CD4-positive, alpha-beta memory T cell (primary cell): Measurements from ENCODE around the gene RTN4R. TPM values are rescaled to one million over a fixed set of nuclear protein-coding genes. Genes with fewer than 3 reads are reported as not detected.
A peak's percentile ranks its signal among the peaks of the same experiment; 100 is the strongest.

Source experiments
- CTCF ChIA-PET: fragments of 350-600 bp; sonication (Branson Sonifier 250); formaldehyde crosslinking; loops from one replicate; lab custom pipeline; 2021; ENCODE audit warnings: inconsistent platforms; ENCODE audit not compliant: partially characterized antibody; lab: Charles Lee
- POLR2A ChIA-PET: fragments of 350-600 bp; sonication (Branson Sonifier 250); formaldehyde crosslinking; loops from one replicate; lab custom pipeline; 2021; ENCODE audit not compliant: partially characterized antibody; lab: Charles Lee
- DNase-seq, 5 donors: peaks; one replicate each; pipeline versions ENCODE4 v3.0.0 to v3.0.0-alpha.2; 2020 to 2022; ENCODE audit warnings: mixed read lengths in 1 of 5
- H3K27ac ChIP-seq: one replicate; pipeline ENCODE4 v1.7.0; 2013; ENCODE audit warnings: low read depth, low read length
- H3K27me3 ChIP-seq: 2 replicates; pipeline ENCODE4 v1.7.0; 2013; ENCODE audit warnings: mild to moderate bottlenecking, low read length, moderate library complexity; ENCODE audit not compliant: insufficient read depth
- H3K36me3 ChIP-seq: 2 replicates; pipeline ENCODE4 v1.7.0; 2013; ENCODE audit warnings: mild to moderate bottlenecking, low read length, moderate library complexity; ENCODE audit not compliant: insufficient read depth
- H3K4me1 ChIP-seq: 2 replicates; pipeline ENCODE4 v1.7.0; 2013; ENCODE audit warnings: mild to moderate bottlenecking, low read length, moderate library complexity; ENCODE audit not compliant: insufficient read depth
- H3K4me3 ChIP-seq, 2 donors: one replicate each; pipeline ENCODE4 v1.7.0; 2013; ENCODE audit warnings: low read length in 2 of 2, mild to moderate bottlenecking in 1 of 2
- H3K9me3 ChIP-seq, 2 donors: one replicate each; pipeline ENCODE4 v1.7.0; 2013; ENCODE audit warnings: low read length in 2 of 2, control low read depth in 1 of 2; ENCODE audit not compliant: control insufficient read depth in 1 of 2
- H3K27ac Mint-ChIP-seq, 7 donors: one replicate each; pipeline ENCODE4 v1.8.0; 2020 to 2021; ENCODE audit warnings: mixed read lengths in 7 of 7, mild to moderate bottlenecking in 6 of 7, inconsistent platforms in 3 of 7, moderate library complexity in 3 of 7
- H3K27me3 Mint-ChIP-seq, 2 donors: one replicate each; pipeline ENCODE4 v1.8.0; 2020 to 2021; ENCODE audit warnings: mixed read lengths in 2 of 2
- H3K36me3 Mint-ChIP-seq, 2 donors: one replicate each; pipeline ENCODE4 v1.8.0; 2020 to 2021; ENCODE audit warnings: mixed read lengths in 2 of 2, inconsistent platforms in 1 of 2, mild to moderate bottlenecking in 1 of 2
- H3K4me1 Mint-ChIP-seq, 4 donors: one replicate each; pipeline ENCODE4 v1.8.0; 2020 to 2021; ENCODE audit warnings: mixed read lengths in 4 of 4, mild to moderate bottlenecking in 1 of 4
- H3K4me3 Mint-ChIP-seq, 8 donors: one replicate each; pipeline ENCODE4 v1.8.0; 2020 to 2021; ENCODE audit warnings: mixed read lengths in 8 of 8, mild to moderate bottlenecking in 7 of 8, moderate library complexity in 6 of 8, inconsistent platforms in 3 of 8
- H3K9me3 Mint-ChIP-seq, 8 donors: one replicate each; pipeline ENCODE4 v1.8.0; 2020 to 2021; ENCODE audit warnings: mixed read lengths in 8 of 8, mild to moderate bottlenecking in 5 of 8, inconsistent platforms in 3 of 8, moderate library complexity in 1 of 8
- intact Hi-C: fragments of 100-400 bp; cut with micrococcal nuclease; formaldehyde crosslinking; loops from one replicate; pipeline ENCODE4 v1.15.1; 2023
- polyA plus RNA-seq, 2 donors: library from polyadenylated mRNA; unstranded; fragments of 300-500 nt; fragmentation: Illumina TruSeq; gene quantifications; one replicate each; pipeline ENCODE4 v1.2.3, GENCODE V29; 2021
- total RNA-seq, 2 experiments: library from RNA; stranded (reverse); gene quantifications; one replicate each; pipeline ENCODE4 v1.2.3, GENCODE V29; 2021

RTN4R gene
- total and polyA plus RNA-seq, 4 experiments from 2014 or later: 1.7 to 6.3 (median 2.4) TPM

- no peak overlapping the region for H3K4me3 ChIP-seq
- H3K4me1 ChIP-seq: no peaks in the 10 kb centered on the region
- POLR2A ChIA-PET: interaction anchor here (1.9 kb wide), 1 partner anchor 15 kb away, joined by 5 read pairs; no protein-coding TSS in a partner anchor
- H3K9me3 ChIP-seq: no peaks in the 10 kb centered on the region
- H3K36me3 ChIP-seq: no peaks in the 10 kb centered on the region
- H3K27me3 ChIP-seq: no peaks in the 10 kb centered on the region
- peaks cover 0 to 2% (median 0%) of the 10 kb centered on the region in 4 donors for H3K4me1 Mint-ChIP-seq
- no peak for DNase-seq
- H3K9me3 Mint-ChIP-seq: no peaks in the 10 kb centered on the region
- intact Hi-C loops: no loop called here
- CTCF ChIA-PET: no interaction called here
- no peak overlapping the region for H3K4me3 Mint-ChIP-seq
- no peak overlapping the region for H3K27ac ChIP-seq
- no peaks in the 10 kb centered on the region for H3K36me3 Mint-ChIP-seq
- no peaks in the 10 kb centered on the region for H3K27me3 Mint-ChIP-seq
- peak overlapping the region in 1 of 7 donors; percentile 29 for H3K27ac Mint-ChIP-seq
Observed at GRCh38 chr22:20228939-20229272, 39.2 kb downstream of the RTN4R start.

GRCh38 chr22:20228055-20228938 lies 39.8 kb downstream of the RTN4R start:
- H3K27ac ChIP-seq: no peak overlapping the region
- DNase-seq: no peak
- no peaks in the 10 kb centered on the region for H3K27me3 ChIP-seq
- Mint-ChIP-seq H3K9me3 (no peaks in the 10 kb centered on the region), H3K36me3 (no peaks in the 10 kb centered on the region), H3K27ac (peak overlapping the region in 1 of 7 donors; percentile 29), H3K4me1 (peaks cover 0 to 2% (median 0%) of the 10 kb centered on the region in 4 donors), H3K27me3 (no peaks in the 10 kb centered on the region), H3K4me3 (no peak overlapping the region)
- H3K4me3 ChIP-seq: no peak overlapping the region
- CTCF ChIA-PET: no interaction called here
- no peaks in the 10 kb centered on the region for H3K9me3 ChIP-seq
- POLR2A ChIA-PET: interaction anchor here (1.9 kb wide), 1 partner anchor 16 kb away, joined by 5 read pairs; no protein-coding TSS in a partner anchor
- intact Hi-C loops: no loop called here
- no peaks in the 10 kb centered on the region for H3K36me3 ChIP-seq
- H3K4me1 ChIP-seq: no peaks in the 10 kb centered on the region

GRCh38 chr22:20227363-20227762 lies 40.8 kb downstream of the RTN4R start:
- Mint-ChIP-seq H3K36me3 (no peaks in the 10 kb centered on the region), H3K4me1 (peaks cover 0 to 2% (median 0%) of the 10 kb centered on the region in 4 donors), H3K27ac (no peak overlapping the region), H3K27me3 (no peaks in the 10 kb centered on the region), H3K4me3 (no peak overlapping the region), H3K9me3 (no peaks in the 10 kb centered on the region)
- DNase-seq: no peak
- CTCF ChIA-PET: interaction anchor here (1.0 kb wide), 1 partner anchor 12 kb away, joined by 3 read pairs; no protein-coding TSS in a partner anchor
- Histone ChIP-seq H3K27me3 (no peaks in the 10 kb centered on the region), H3K4me3 (no peak overlapping the region), H3K27ac (no peak overlapping the region), H3K4me1 (no peaks in the 10 kb centered on the region), H3K36me3 (no peaks in the 10 kb centered on the region), H3K9me3 (no peaks in the 10 kb centered on the region)
- intact Hi-C loops: no loop called here
- POLR2A ChIA-PET: interaction anchor here (1.9 kb wide), 1 partner anchor 17 kb away, joined by 5 read pairs; no protein-coding TSS in a partner anchor

DNA sequence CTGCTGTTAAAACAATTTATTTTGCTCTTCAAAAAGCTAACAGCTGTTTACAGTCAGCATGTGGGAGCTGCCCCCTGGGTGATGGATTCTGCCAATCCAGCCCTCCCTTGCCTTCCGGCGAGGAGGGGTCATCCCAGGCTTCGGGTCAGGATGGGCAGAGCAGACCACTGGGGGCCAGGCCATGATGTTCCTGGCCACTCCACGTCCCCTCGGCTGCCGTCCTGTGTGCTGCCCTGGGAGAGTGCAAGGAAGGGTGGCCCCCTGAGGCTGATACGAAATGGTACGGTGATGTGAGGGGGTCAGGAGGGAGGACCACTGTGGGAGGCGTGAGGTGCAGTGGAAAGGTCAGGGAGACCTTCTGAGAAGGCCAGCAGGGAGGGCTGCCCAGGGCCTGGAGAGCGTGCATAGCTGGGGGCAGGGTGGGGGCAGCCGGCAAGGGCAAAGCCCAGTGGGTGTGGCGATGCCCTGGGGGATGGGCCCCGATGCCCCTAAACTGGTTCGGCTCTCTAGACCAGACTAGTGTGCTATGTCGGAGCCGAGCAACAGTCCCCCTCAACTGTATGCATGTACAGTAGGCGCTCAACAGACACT lies 41.3 kb downstream of the RTN4R start:
- H3K27ac Mint-ChIP-seq: no peak overlapping the region
- ChIA-PET CTCF (interaction anchor here (1.0 kb wide), 1 partner anchor 12 kb away, joined by 3 read pairs; no protein-coding TSS in a partner anchor), POLR2A (interaction anchor here (1.9 kb wide), 1 partner anchor 17 kb away, joined by 5 read pairs; no protein-coding TSS in a partner anchor)
- intact Hi-C loops: no loop called here
- Histone ChIP-seq H3K4me3 (no peak overlapping the region), H3K9me3 (no peaks in the 10 kb centered on the region), H3K36me3 (no peaks in the 10 kb centered on the region), H3K27ac (no peak overlapping the region), H3K27me3 (no peaks in the 10 kb centered on the region), H3K4me1 (no peaks in the 10 kb centered on the region)
- DNase-seq: no peak
- H3K36me3 Mint-ChIP-seq: no peaks in the 10 kb centered on the region
- no peaks in the 10 kb centered on the region for H3K9me3 Mint-ChIP-seq
- H3K4me1 Mint-ChIP-seq: peaks cover 0 to 2% (median 0%) of the 10 kb centered on the region in 4 donors
- H3K4me3 Mint-ChIP-seq: no peak overlapping the region
- no peaks in the 10 kb centered on the region for H3K27me3 Mint-ChIP-seq

DNA sequence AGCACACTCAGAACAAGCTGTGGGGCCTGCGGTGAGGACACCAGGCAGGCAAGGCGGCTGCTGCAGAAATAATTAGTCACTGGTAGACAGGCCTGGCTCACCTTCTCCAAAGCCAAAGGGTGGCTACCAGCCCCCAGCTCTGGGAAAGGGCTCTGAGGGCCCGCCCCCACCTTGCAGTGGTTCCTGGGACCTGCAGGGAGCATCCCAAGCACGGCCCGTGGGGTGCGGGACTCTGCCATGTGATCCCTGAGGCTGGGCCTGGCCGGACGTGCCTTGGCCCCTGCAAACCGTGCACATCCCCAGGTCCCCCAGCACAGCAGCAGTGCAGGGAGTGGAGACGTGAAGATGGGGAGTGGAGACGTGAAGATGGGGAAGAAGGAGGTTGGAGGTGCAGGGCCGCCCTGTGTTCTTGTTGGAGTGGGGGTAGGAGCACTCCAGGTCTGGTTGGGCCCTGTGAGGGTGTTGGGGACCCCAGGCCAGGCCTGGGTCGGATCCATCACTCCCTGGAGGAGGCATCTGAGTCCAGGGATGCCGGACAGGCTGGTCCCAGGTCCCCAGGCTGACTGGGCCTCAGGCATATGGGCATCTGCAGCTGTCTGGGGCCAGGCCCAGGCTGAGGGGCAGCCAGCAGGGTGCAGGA lies 41.9 kb downstream of the RTN4R start:
- Histone ChIP-seq H3K27me3 (no peaks in the 10 kb centered on the region), H3K9me3 (no peaks in the 10 kb centered on the region), H3K4me1 (no peaks in the 10 kb centered on the region), H3K36me3 (no peaks in the 10 kb centered on the region), H3K27ac (no peak overlapping the region), H3K4me3 (no peak overlapping the region)
- H3K4me3 Mint-ChIP-seq: no peak overlapping the region
- ChIA-PET CTCF (no interaction called here), POLR2A (no interaction called here)
- H3K27me3 Mint-ChIP-seq: no peaks in the 10 kb centered on the region
- DNase-seq: no peak
- intact Hi-C loops: no loop called here
- no peaks in the 10 kb centered on the region for H3K9me3 Mint-ChIP-seq
- H3K27ac Mint-ChIP-seq: no peak overlapping the region
- H3K36me3 Mint-ChIP-seq: no peaks in the 10 kb centered on the region
- H3K4me1 Mint-ChIP-seq: peaks cover 0 to 2% (median 0%) of the 10 kb centered on the region in 4 donors

DNA sequence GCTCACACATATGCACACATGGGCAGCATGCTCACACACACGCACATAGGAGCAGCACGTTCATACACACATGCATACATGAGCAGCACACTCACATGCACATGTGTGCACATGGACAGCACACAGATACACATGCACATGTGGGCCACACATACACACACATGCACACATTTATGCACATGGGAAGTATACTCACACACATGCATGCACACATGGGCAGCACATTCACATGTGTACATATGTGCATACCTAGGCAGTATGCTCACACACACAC lies 42.5 kb downstream of the RTN4R start:
- ChIA-PET CTCF (no interaction called here), POLR2A (no interaction called here)
- Histone ChIP-seq H3K36me3 (no peaks in the 10 kb centered on the region), H3K4me1 (no peaks in the 10 kb centered on the region), H3K27me3 (no peaks in the 10 kb centered on the region), H3K4me3 (no peak overlapping the region), H3K9me3 (no peaks in the 10 kb centered on the region), H3K27ac (no peak overlapping the region)
- peaks cover 0 to 2% (median 0%) of the 10 kb centered on the region in 4 donors for H3K4me1 Mint-ChIP-seq
- H3K27ac Mint-ChIP-seq: peak overlapping the region in 1 of 7 donors; percentile 8
- H3K27me3 Mint-ChIP-seq: no peaks in the 10 kb centered on the region
- intact Hi-C loops: no loop called here
- no peak overlapping the region for H3K4me3 Mint-ChIP-seq
- H3K9me3 Mint-ChIP-seq: no peaks in the 10 kb centered on the region
- no peaks in the 10 kb centered on the region for H3K36me3 Mint-ChIP-seq
- DNase-seq: no peak
